Peyer's patch (tissue), 4 donors: Measurements from ENCODE around the gene CDA.

Experiments
- CTCF ChIP-seq, 6 experiments: fragments of 450-650 bp in 4 of 6; fragments of 200-600 bp in 2 of 6; sonication (generic) in 1 of 6; IDR thresholded peaks; one replicate each; pipeline ENCODE4 v1.5.1; 2017 to 2019; ENCODE audit warnings: antibody characterized with exemption in 6 of 6, mild to moderate bottlenecking in 3 of 6, moderate library complexity in 1 of 6
- POLR2A ChIP-seq, 2 donors: fragments of 450-650 bp; IDR thresholded peaks; one replicate each; pipeline ENCODE4 v1.5.1; 2017; ENCODE audit warnings: antibody characterized with exemption in 2 of 2, mild to moderate bottlenecking in 2 of 2, moderate library complexity in 2 of 2

- TF ChIP-seq CTCF (IDR thresholded peaks at IDR 0.05) (no peak), POLR2A (IDR thresholded peaks at IDR 0.05) (no peak)
Observed at GRCh38 chr1:20551945-20552727, 36.8 kb upstream of the CDA start, which contains the start of gene FAM43B.
